Measurements from ENCODE around the gene BCL10. TPM values are rescaled to one million over a fixed set of nuclear protein-coding genes. Genes with fewer than 3 reads are reported as not detected.

The BCL10 gene
- total RNA-seq, 1 experiment from 2014 or later = 34.1 TPM

DNA sequence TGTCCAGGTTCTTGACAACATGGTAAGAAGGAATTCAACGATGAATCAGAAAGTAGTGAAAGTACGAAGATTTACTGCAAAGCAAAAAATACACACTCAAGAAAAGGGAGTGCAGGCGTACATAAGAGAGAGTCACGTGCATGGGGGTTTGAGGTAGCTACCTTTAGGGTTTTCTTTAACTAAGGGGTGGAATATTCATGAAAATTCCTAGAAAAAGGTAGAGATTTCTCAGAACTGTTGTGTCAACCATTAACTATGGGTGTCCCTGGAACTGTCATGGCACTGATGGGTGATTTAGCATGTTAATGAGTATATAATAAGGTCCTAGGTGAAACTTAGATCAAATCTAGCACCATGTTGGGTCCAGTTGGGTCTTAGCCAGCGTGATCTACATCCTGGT, 53.1 kb downstream of the BCL10 start:
- DNase-seq (ENCODE audit: low read depth) = no peak

DNA sequence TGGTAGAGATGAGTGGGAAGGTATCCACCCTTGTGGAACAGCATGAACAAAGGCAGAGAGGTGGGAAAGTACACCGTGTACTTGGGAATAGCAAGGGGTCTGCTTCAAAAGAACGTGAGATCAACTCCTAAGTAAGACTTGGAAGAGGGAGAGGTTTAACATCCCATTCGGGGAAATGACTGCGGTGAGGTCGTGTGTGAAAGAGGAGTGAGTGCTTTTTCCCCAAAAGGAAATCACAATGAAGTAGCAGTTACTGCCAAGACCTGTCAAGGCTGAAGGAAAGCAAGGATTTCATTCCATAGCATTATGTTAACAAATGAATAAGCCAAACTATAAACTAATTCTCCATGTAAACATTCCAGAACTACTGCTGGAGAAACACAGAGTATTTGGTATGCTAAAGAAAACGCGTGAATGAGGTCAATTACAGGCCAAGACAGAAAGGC, 55.7 kb downstream of the BCL10 start:
- DNase-seq (ENCODE audit: low read depth) = no peak

DNA sequence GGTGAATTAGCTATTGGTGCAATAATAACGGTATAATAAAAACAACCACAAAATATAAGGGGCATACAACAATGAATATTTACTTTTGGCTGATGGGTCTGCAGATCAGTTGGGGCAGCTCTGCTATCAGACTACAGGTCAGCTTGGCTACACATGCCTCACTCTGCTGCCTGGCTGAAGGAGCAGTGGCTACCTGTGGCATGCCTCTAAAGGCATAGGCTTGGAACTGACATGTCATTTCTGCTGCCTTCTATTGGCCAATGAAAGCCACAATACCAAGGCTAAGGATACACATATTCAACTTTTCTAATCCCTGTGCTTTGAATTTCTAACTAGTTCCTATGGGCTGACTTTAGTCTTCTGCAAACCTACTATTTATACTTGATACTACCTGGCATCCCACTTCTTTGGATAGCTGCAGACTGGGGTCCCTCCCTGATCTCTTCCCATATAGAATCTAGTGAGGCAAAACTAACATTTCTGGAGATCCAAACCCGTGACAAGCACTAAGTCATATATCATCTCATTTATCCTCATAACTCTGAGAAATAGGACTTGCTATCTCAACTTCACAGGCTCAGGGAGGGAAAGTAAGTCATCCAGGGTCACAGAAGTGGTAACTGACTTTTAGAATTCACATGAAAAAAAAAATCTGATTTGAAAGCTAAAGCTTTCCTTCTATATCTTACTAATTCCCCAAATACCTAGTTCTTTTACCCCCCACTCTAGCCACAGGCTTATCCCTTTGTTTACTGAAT, 56.4 kb downstream of the BCL10 start:
- DNase-seq (ENCODE audit: low read depth) = no peak

DNA sequence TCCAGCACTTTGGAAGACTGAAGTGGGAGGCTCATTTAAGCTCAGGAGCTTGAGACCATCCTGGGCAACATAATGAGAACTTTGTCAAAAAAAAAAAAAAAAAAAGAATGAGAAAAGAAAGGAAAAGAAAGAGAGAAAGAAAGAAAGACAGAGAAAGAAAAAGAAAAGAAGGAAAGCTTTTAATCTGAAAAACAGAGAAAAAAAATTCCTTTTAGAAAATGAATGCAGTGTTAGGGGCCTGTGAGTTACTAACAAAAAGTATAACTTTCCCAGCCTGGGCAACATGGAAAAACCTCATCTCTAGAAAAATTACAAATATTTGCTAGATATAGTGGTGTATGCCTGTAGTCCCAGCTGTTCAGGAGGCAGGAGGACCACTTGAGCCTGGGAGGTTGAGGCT, 59.7 kb downstream of the BCL10 start:
- no peak for DNase-seq (ENCODE audit: low read depth)

Other genes starting within 250 kb of the BCL10 start
- 0.10 and 0.48 TPM in 2 replicates for gene MCOLN3, start 228.1 kb downstream of the BCL10 start, total RNA-seq (2014; rRNA removed; shearing (Covaris generic))
- 0.78 and 1.2 TPM in 2 replicates for gene SYDE2, start 75.6 kb downstream of the BCL10 start, total RNA-seq (2014; rRNA removed; shearing (Covaris generic))
- 16.2 and 22.5 TPM in 2 replicates for gene C1orf52, start 17.0 kb downstream of the BCL10 start, total RNA-seq (2014; rRNA removed; shearing (Covaris generic))
- gene DDAH1, start 188.5 kb upstream of the BCL10 start, total RNA-seq (2014; rRNA removed; shearing (Covaris generic)) = 18.1 and 25.5 TPM in 2 replicates